HepG2 (cell line): ENCODE measurements around the gene RGS6.

Experiments used
- ARNT ChIP-seq: fragments of 450-650 bp; IDR thresholded peaks from 2 replicates; pipeline ENCODE4 v1.6.1; 2017
- CEBPB ChIP-seq: IDR thresholded peaks from 2 replicates; pipeline ENCODE4 v1.6.1; 2011; ENCODE audit warnings: low read depth, low read length, improper control_type of control experiment, borderline replicate concordance
- EP300 ChIP-seq, 3 experiments: sonication (generic) in 1 of 3; formaldehyde crosslinking in 1 of 3; IDR thresholded peaks; 2 replicates each; pipeline versions ENCODE4 v1.5.1 to v1.6.1; 2011 to 2020; ENCODE audit warnings: low read depth in 2 of 3, low read length in 2 of 3, borderline replicate concordance in 1 of 3, improper control_type of control experiment in 1 of 3, mild to moderate bottlenecking in 1 of 3, missing genetic modification reagents in 1 of 3, moderate library complexity in 1 of 3
- HOXA3 ChIP-seq: sonication (generic); formaldehyde crosslinking; IDR thresholded peaks from 2 replicates; pipeline ENCODE4 v1.5.0; 2020; ENCODE audit warnings: missing genetic modification reagents
- PTBP1 ChIP-seq: fragments of 200-400 bp; formaldehyde crosslinking; IDR thresholded peaks from 2 replicates; pipeline ENCODE4 v1.6.1; 2018; ENCODE audit warnings: low read length, low read depth; ENCODE audit not compliant: poor library complexity, severe bottlenecking
- RELA ChIP-seq: sonication (generic); formaldehyde crosslinking; IDR thresholded peaks from 2 replicates; pipeline ENCODE4 v1.4.0; 2020; ENCODE audit warnings: missing genetic modification reagents
- ZBTB1 ChIP-seq: sonication (generic); formaldehyde crosslinking; IDR thresholded peaks from 2 replicates; pipeline ENCODE4 v1.4.0; 2020; ENCODE audit warnings: missing genetic modification reagents, borderline replicate concordance
- ZSCAN30 ChIP-seq: sonication (generic); formaldehyde crosslinking; IDR thresholded peaks from 2 replicates; pipeline ENCODE4 v1.5.0; 2020; ENCODE audit warnings: mild to moderate bottlenecking, missing genetic modification reagents
- TF ChIP-seq, protein P1 (sequence below): sonication (generic); formaldehyde crosslinking; IDR thresholded peaks from 2 replicates; pipeline ENCODE4 v1.5.1; 2020; ENCODE audit warnings: mild to moderate bottlenecking, moderate library complexity, missing genetic modification reagents

DNA sequence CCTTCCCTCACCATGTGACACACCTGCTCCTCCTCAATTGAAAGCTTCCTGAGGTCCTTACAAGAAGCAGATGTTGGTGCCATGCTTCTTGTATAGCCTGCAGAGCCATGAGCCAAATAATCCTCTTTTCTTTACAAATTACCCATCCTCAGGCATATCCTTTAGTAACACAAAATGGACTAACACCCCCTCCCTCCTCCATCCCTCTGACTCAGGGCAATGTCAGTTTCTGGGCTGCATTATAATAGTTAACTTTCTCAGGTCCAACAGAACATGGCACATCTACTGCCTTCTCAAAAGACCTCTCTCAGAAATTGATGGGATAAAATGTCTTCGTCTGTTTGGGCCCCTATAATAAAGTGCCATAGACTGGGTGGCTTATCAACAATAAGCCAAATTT, 674.6 kb downstream of the RGS6 start:
- TF ChIP-seq ZBTB1 (CRISPR knock-in tag) = no peak
- TF ChIP-seq ZSCAN30 (CRISPR knock-in tag) = no peak
- TF ChIP-seq EP300 (IDR thresholded peaks at IDR 0.05; ENCODE audit: low read depth in 2 of 2, low read length in 2 of 2) = no peak
- no peak for TF ChIP-seq EP300 (CRISPR knock-in tag; IDR thresholded peaks at IDR 0.05; ENCODE audit: borderline replicate concordance)
- TF ChIP-seq HOXA3 (CRISPR knock-in tag) = no peak
- TF ChIP-seq CEBPB = no peak
- no peak for TF ChIP-seq PTBP1
- TF ChIP-seq ARNT = no peak
- no peak for TF ChIP-seq RELA (CRISPR knock-in tag)
- TF ChIP-seq, protein P1, sequence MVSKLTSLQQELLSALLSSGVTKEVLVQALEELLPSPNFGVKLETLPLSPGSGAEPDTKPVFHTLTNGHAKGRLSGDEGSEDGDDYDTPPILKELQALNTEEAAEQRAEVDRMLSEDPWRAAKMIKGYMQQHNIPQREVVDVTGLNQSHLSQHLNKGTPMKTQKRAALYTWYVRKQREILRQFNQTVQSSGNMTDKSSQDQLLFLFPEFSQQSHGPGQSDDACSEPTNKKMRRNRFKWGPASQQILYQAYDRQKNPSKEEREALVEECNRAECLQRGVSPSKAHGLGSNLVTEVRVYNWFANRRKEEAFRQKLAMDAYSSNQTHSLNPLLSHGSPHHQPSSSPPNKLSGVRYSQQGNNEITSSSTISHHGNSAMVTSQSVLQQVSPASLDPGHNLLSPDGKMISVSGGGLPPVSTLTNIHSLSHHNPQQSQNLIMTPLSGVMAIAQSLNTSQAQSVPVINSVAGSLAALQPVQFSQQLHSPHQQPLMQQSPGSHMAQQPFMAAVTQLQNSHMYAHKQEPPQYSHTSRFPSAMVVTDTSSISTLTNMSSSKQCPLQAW = no peak
